H9 (cell line): Measurements from ENCODE around the gene CLEC4G. TPM values are rescaled to one million over a fixed set of nuclear protein-coding genes. Genes with fewer than 3 reads are reported as not detected.

Experiments
- DNase-seq: peaks from one replicate; pipeline ENCODE4 v3.0.0-alpha.2; 2017
- H2AFZ ChIP-seq: one replicate; pipeline ENCODE4 v1.6.1; 2013; ENCODE audit warnings: mild to moderate bottlenecking, low read length, control low read depth, moderate library complexity
- H2AK5ac ChIP-seq: 2 replicates; pipeline ENCODE4 v1.6.1; 2013; ENCODE audit warnings: low read length, control low read depth, mixed read lengths; ENCODE audit not compliant: insufficient read length
- H2BK120ac ChIP-seq: one replicate; pipeline ENCODE4 v1.6.1; 2013; ENCODE audit warnings: low read depth, mild to moderate bottlenecking, low read length, control low read depth, inconsistent platforms; ENCODE audit not compliant: poor library complexity, severe bottlenecking
- H2BK12ac ChIP-seq: 2 replicates; pipeline ENCODE4 v1.6.1; 2013; ENCODE audit warnings: low read length, control low read depth, mixed read lengths, low read depth; ENCODE audit not compliant: insufficient read length
- H2BK15ac ChIP-seq: 2 replicates; pipeline ENCODE4 v1.6.1; 2013; ENCODE audit warnings: low read depth, low read length, control low read depth
- H2BK20ac ChIP-seq: one replicate; pipeline ENCODE4 v1.6.1; 2013; ENCODE audit warnings: low read depth, mild to moderate bottlenecking, low read length, control low read depth, inconsistent platforms; ENCODE audit not compliant: poor library complexity, severe bottlenecking
- H2BK5ac ChIP-seq: 2 replicates; pipeline ENCODE4 v1.6.1; 2013; ENCODE audit warnings: low read length, control low read depth, mixed read lengths; ENCODE audit not compliant: insufficient read length
- H3K14ac ChIP-seq: 2 replicates; pipeline ENCODE4 v1.6.1; 2013; ENCODE audit warnings: low read length, control low read depth; ENCODE audit not compliant: insufficient read depth
- H3K18ac ChIP-seq: 2 replicates; pipeline ENCODE4 v1.6.1; 2013; ENCODE audit warnings: low read depth, mild to moderate bottlenecking, mixed read lengths, low read length, control low read depth; ENCODE audit not compliant: insufficient read length
- H3K23ac ChIP-seq: 2 replicates; pipeline ENCODE4 v1.6.1; 2013; ENCODE audit warnings: low read length, control low read depth, mixed read lengths, low read depth; ENCODE audit not compliant: insufficient read length
- H3K23me2 ChIP-seq: 2 replicates; pipeline ENCODE4 v1.6.1; 2013; ENCODE audit warnings: low read depth, mild to moderate bottlenecking, mixed read lengths, low read length, control low read depth; ENCODE audit not compliant: insufficient read length, poor library complexity, severe bottlenecking
- H3K27ac ChIP-seq: 2 replicates; pipeline ENCODE4 v1.5.1; 2013; ENCODE audit warnings: low read length, control low read depth, mixed read lengths, low read depth; ENCODE audit not compliant: insufficient read length
- H3K27me3 ChIP-seq: 2 replicates; pipeline ENCODE4 v1.6.1; 2013; ENCODE audit warnings: low read length, control low read depth, inconsistent platforms; ENCODE audit not compliant: insufficient read depth
- H3K4ac ChIP-seq: 2 replicates; pipeline ENCODE4 v1.6.1; 2013; ENCODE audit warnings: low read depth, mild to moderate bottlenecking, control low read depth, inconsistent platforms, low read length, moderate library complexity
- H3K4me1 ChIP-seq: 2 replicates; pipeline ENCODE4 v1.6.1; 2013; ENCODE audit warnings: low read length, control low read depth, inconsistent platforms; ENCODE audit not compliant: insufficient read depth
- H3K4me2 ChIP-seq: 2 replicates; pipeline ENCODE4 v1.6.1; 2013; ENCODE audit warnings: low read length, control low read depth, mixed read lengths; ENCODE audit not compliant: insufficient read length, insufficient read depth
- H3K56ac ChIP-seq: 2 replicates; pipeline ENCODE4 v1.6.1; 2013; ENCODE audit warnings: low read depth, mild to moderate bottlenecking, mixed read lengths, low read length, control low read depth; ENCODE audit not compliant: insufficient read length
- H3K79me1 ChIP-seq: 2 replicates; pipeline ENCODE4 v1.6.1; 2013; ENCODE audit warnings: low read depth, mild to moderate bottlenecking, moderate library complexity, low read length, control low read depth, inconsistent platforms; ENCODE audit not compliant: insufficient read depth, poor library complexity, severe bottlenecking
- H3K79me2 ChIP-seq: 2 replicates; pipeline ENCODE4 v1.6.1; 2013; ENCODE audit warnings: low read length, control low read depth, inconsistent platforms; ENCODE audit not compliant: insufficient read depth
- H3K9ac ChIP-seq: 2 replicates; pipeline ENCODE4 v1.6.1; 2013; ENCODE audit warnings: low read length, control low read depth, mixed read lengths; ENCODE audit not compliant: insufficient read length; ENCODE audit errors: extremely low read depth
- H3K9me3 ChIP-seq: one replicate; pipeline ENCODE4 v1.6.1; 2013; ENCODE audit warnings: low read depth, low read length, inconsistent platforms; ENCODE audit not compliant: control insufficient read depth
- H3T11ph ChIP-seq: one replicate; pipeline ENCODE4 v1.6.1; 2013; ENCODE audit warnings: mild to moderate bottlenecking, low read length, control low read depth, inconsistent platforms
- H4K20me1 ChIP-seq: one replicate; pipeline ENCODE4 v1.6.1; 2013; ENCODE audit not compliant: control insufficient read depth, insufficient read length, insufficient read depth
- H4K5ac ChIP-seq: 2 replicates; pipeline ENCODE4 v1.6.1; 2013; ENCODE audit warnings: low read depth, mild to moderate bottlenecking, mixed read lengths, low read length, control low read depth; ENCODE audit not compliant: insufficient read length
- H4K8ac ChIP-seq: replicated peaks from 2 replicates; pipeline ENCODE4 v1.6.1; 2013; ENCODE audit warnings: low read length, control low read depth, mixed read lengths, low read depth; ENCODE audit not compliant: insufficient read length
- H4K91ac ChIP-seq: 2 replicates; pipeline ENCODE4 v1.6.1; 2013; ENCODE audit warnings: low read depth, mild to moderate bottlenecking, moderate library complexity, mixed read lengths, low read length, control low read depth; ENCODE audit not compliant: insufficient read length
- H3K27ac Mint-ChIP-seq, 3 experiments: 2 replicates in 2 of 3; 3 replicates in 1 of 3; pipeline ENCODE4 v1.8.0; 2020 to 2021; ENCODE audit warnings: mixed read lengths in 3 of 3, mild to moderate bottlenecking in 1 of 3, moderate library complexity in 1 of 3
- H3K27me3 Mint-ChIP-seq: 2 replicates; pipeline ENCODE4 v1.8.0; 2021; ENCODE audit warnings: low read depth, mild to moderate bottlenecking, moderate library complexity, mixed read lengths
- H3K36me3 Mint-ChIP-seq, 3 experiments: 2 replicates in 2 of 3; 3 replicates in 1 of 3; pipeline ENCODE4 v1.8.0; 2020 to 2021; ENCODE audit warnings: low read depth in 3 of 3, mixed read lengths in 3 of 3; ENCODE audit not compliant: insufficient read depth in 1 of 3
- H3K4me1 Mint-ChIP-seq, 2 experiments: 2 replicates each; pipeline ENCODE4 v1.8.0; 2020; ENCODE audit warnings: mixed read lengths in 2 of 2
- H3K4me3 Mint-ChIP-seq, 2 experiments: 2 replicates in 1 of 2; 3 replicates in 1 of 2; pipeline ENCODE4 v1.8.0; 2020 to 2021; ENCODE audit warnings: mild to moderate bottlenecking in 2 of 2, mixed read lengths in 2 of 2, moderate library complexity in 1 of 2
- H3K9me3 Mint-ChIP-seq, 2 experiments: 2 replicates in 1 of 2; 3 replicates in 1 of 2; pipeline ENCODE4 v1.8.0; 2020; ENCODE audit warnings: mild to moderate bottlenecking in 2 of 2, mixed read lengths in 2 of 2, moderate library complexity in 1 of 2
- WGBS: extraction: QIAGEN DNeasy Blood & Tissue Kit; methylation state at CpG from one replicate; pipeline ENCODE4 v1.1.7; 2013; ENCODE audit warnings: missing lambda C conversion rate, low lambda C conversion rate, mixed read lengths; ENCODE audit not compliant: insufficient read length; ENCODE audit errors: extremely low coverage; 5-methylcytosine and 5-hydroxymethylcytosine counted together
- total RNA-seq: library from RNA; stranded (reverse); gene quantifications from 2 replicates; pipeline ENCODE4 v1.2.1, GENCODE V29; 2021
- TF ChIP-seq, protein P1 (sequence below): fragments of 200-600 bp; sonication (generic); conservative IDR thresholded peaks from 3 replicates; pipeline ENCODE4 v1.8.0; 2021; ENCODE audit warnings: antibody characterized with exemption, mild to moderate bottlenecking

The CLEC4G gene
- total RNA-seq, 1 experiment from 2014 or later: not detected

DNA sequence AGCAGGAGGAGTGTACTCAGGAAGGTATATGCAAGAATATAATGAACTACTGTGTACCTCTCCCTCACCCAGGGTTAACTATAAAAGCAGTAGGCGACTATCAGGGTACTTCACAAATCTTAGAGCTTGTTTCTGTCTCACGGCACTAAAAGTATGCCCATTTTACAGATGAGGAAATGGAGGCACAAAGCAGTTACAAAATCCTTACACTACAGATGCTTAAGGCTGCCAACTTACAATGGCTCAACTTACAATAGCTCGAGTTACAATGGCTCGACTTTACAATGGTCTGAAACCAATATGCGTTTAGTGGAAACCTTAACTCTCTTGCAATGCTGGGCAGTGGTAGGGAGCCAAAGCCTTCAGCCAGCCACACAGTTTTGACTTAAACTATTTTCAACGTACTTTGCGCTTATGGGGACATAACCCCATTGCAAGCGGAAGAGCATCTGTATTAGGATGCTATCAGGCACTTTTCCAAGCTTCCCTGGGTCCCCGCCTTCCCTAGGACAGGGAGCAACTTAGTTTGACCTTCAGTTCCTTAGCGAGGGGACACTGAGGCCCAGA lies 34.1 kb downstream of the CLEC4G start:
- DNase-seq: no peak
- H4K20me1 ChIP-seq: no peaks in the 10 kb centered on the region
- TF ChIP-seq, protein P1, sequence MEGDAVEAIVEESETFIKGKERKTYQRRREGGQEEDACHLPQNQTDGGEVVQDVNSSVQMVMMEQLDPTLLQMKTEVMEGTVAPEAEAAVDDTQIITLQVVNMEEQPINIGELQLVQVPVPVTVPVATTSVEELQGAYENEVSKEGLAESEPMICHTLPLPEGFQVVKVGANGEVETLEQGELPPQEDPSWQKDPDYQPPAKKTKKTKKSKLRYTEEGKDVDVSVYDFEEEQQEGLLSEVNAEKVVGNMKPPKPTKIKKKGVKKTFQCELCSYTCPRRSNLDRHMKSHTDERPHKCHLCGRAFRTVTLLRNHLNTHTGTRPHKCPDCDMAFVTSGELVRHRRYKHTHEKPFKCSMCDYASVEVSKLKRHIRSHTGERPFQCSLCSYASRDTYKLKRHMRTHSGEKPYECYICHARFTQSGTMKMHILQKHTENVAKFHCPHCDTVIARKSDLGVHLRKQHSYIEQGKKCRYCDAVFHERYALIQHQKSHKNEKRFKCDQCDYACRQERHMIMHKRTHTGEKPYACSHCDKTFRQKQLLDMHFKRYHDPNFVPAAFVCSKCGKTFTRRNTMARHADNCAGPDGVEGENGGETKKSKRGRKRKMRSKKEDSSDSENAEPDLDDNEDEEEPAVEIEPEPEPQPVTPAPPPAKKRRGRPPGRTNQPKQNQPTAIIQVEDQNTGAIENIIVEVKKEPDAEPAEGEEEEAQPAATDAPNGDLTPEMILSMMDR: no peak

More for the DNA sequence above, 34.1 kb downstream of the CLEC4G start:
- H3K79me2 ChIP-seq: no peaks in the 10 kb centered on the region
- H3K27ac ChIP-seq: no peak overlapping the region
- H3K23ac ChIP-seq: no peak overlapping the region
- H3K4ac ChIP-seq: no peak overlapping the region
- no peak overlapping the region for H4K5ac ChIP-seq
- no peak overlapping the region for H2AK5ac ChIP-seq
- no peaks in the 10 kb centered on the region for H3K9me3 ChIP-seq
- no peak overlapping the region for H2BK5ac ChIP-seq
- no peak overlapping the region for H2BK15ac ChIP-seq
- H2BK12ac ChIP-seq: no peak overlapping the region
- WGBS: no CpG with 5 or more reads among the region's 10 CpGs
- H3K4me1 ChIP-seq: no peaks in the 10 kb centered on the region; the same call in 1 of the 2 replicates
- H3K4me3 Mint-ChIP-seq: no peak overlapping the region
- H3K56ac ChIP-seq: no peak overlapping the region
- H3K23me2 ChIP-seq: no peaks in the 10 kb centered on the region
- H4K8ac ChIP-seq: no peak overlapping the region
- no peak overlapping the region for H2AFZ ChIP-seq
- H3K4me1 Mint-ChIP-seq: peaks cover 8 to 25% of the 10 kb centered on the region in 2 experiments
- peaks cover 59% of the 10 kb centered on the region for H3K27me3 Mint-ChIP-seq
- H2BK20ac ChIP-seq: no peak overlapping the region
- H3T11ph ChIP-seq: no peak overlapping the region
- H3K14ac ChIP-seq: no peak overlapping the region
- H3K79me1 ChIP-seq: no peaks in the 10 kb centered on the region
- no peaks in the 10 kb centered on the region; a peak in 1 of 7 replicates for H3K36me3 Mint-ChIP-seq
- H3K27me3 ChIP-seq: no peaks in the 10 kb centered on the region
- no peak overlapping the region for H2BK120ac ChIP-seq
- no peak overlapping the region for H3K18ac ChIP-seq
- H3K9me3 Mint-ChIP-seq: no peaks in the 10 kb centered on the region
- H3K27ac Mint-ChIP-seq: no peak overlapping the region
- no peak overlapping the region for H3K4me2 ChIP-seq
- no peak overlapping the region for H4K91ac ChIP-seq
- H3K9ac ChIP-seq: no peak overlapping the region
